Thyroid gland (tissue), 4 donors: ENCODE measurements around the gene CDC26. TPM values are rescaled to one million over a fixed set of nuclear protein-coding genes. Genes with fewer than 3 reads are reported as not detected.
"Not testable (repeated sequence)": the region's sequence is repeated elsewhere in the genome, so short reads cannot be mapped to it uniquely, and the experiment has no call there.

Source experiments
- DNase-seq, 2 donors: peaks; one replicate each; pipeline ENCODE4 v3.0.0-alpha.2; 2019
- H3K27ac ChIP-seq, 3 donors: fragments of 200-600 bp; sonication (generic); 1 replicate in 2 of 3; 2 replicates in 1 of 3; pipeline ENCODE4 v1.5.1; 2016 to 2019; ENCODE audit warnings: mild to moderate bottlenecking in 1 of 3, moderate library complexity in 1 of 3
- H3K27me3 ChIP-seq: fragments of 200-600 bp; sonication (generic); one replicate; pipeline ENCODE4 v1.5.1; 2019
- H3K36me3 ChIP-seq, 2 donors: fragments of 200-600 bp; sonication (generic); one replicate each; pipeline ENCODE4 v1.5.1; 2016 to 2019
- H3K4me1 ChIP-seq, 2 donors: fragments of 200-600 bp; sonication (generic); one replicate each; pipeline ENCODE4 v1.5.1; 2017 to 2019
- H3K4me3 ChIP-seq, 3 donors: fragments of 200-600 bp; sonication (generic); replicated peaks in 1 of 3; 1 replicate in 2 of 3; 2 replicates in 1 of 3; pipeline ENCODE4 v1.5.1; 2016; ENCODE audit warnings: mild to moderate bottlenecking in 1 of 3
- H3K9me3 ChIP-seq: fragments of 200-600 bp; sonication (generic); one replicate; pipeline ENCODE4 v1.5.1; 2017
- POLR2A ChIP-seq, 2 donors: fragments of 450-650 bp; IDR thresholded peaks; one replicate each; pipeline ENCODE4 v1.6.1; 2017; ENCODE audit warnings: antibody characterized with exemption in 2 of 2, mild to moderate bottlenecking in 2 of 2, moderate library complexity in 1 of 2
- WGBS, 2 donors: methylation state at CpG; one replicate each; pipeline ENCODE4 v1.1.5; 2017; 5-methylcytosine and 5-hydroxymethylcytosine counted together
- intact Hi-C: fragments of 100-400 bp; cut with DNase I; formaldehyde crosslinking; loops from one replicate; pipeline ENCODE4 v1.15.1; 2023
- total RNA-seq, 4 donors: library from RNA; depleted of rRNA; stranded (reverse); fragments of >200 nt; gene quantifications; one replicate each; pipeline ENCODE4 v1.2.3, GENCODE V29; 2016
- TF ChIP-seq, protein P1 (sequence below), 6 experiments: fragments of 200-600 bp in 3 of 6; fragments of 450-650 bp in 3 of 6; sonication (generic) in 3 of 6; IDR thresholded peaks; one replicate each; pipeline ENCODE4 v1.5.1; 2016 to 2019; ENCODE audit warnings: antibody characterized with exemption in 6 of 6, mild to moderate bottlenecking in 2 of 6, inconsistent platforms in 1 of 6, moderate library complexity in 1 of 6

Gene CDC26
- total RNA-seq, 4 donors from 2014 or later = 23.0 to 73.5 (median 38.3) TPM

DNA sequence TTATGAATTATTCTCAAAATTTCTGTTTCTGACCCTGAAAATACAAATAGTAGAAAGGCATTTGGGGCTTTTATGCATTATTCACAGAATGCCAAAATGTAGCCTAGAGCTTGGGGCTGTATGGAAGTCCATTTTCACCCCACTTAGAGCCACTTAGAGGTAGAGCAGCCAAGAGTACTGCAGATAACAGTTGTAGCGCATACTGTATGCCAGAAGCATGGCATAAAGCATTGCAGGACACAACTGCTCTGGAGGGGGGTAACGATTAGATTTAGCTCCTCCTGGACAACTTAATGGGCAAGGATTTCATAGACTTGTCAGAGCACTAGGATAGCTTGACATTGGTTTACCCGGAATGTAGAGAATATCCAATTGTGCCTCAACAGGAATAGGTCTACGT is 38.3 kb downstream of the CDC26 start:
- DNase-seq = no peak
- Histone ChIP-seq H3K27ac (no peak overlapping the region), H3K4me1 (peaks cover 0 to 6% of the 10 kb centered on the region in 2 donors), H3K4me3 (no peak overlapping the region), H3K27me3 (no peaks in the 10 kb centered on the region), H3K9me3 (no peaks in the 10 kb centered on the region), H3K36me3 (no peaks in the 10 kb centered on the region)
- intact Hi-C loops = no loop called here
- TF ChIP-seq, protein P1, sequence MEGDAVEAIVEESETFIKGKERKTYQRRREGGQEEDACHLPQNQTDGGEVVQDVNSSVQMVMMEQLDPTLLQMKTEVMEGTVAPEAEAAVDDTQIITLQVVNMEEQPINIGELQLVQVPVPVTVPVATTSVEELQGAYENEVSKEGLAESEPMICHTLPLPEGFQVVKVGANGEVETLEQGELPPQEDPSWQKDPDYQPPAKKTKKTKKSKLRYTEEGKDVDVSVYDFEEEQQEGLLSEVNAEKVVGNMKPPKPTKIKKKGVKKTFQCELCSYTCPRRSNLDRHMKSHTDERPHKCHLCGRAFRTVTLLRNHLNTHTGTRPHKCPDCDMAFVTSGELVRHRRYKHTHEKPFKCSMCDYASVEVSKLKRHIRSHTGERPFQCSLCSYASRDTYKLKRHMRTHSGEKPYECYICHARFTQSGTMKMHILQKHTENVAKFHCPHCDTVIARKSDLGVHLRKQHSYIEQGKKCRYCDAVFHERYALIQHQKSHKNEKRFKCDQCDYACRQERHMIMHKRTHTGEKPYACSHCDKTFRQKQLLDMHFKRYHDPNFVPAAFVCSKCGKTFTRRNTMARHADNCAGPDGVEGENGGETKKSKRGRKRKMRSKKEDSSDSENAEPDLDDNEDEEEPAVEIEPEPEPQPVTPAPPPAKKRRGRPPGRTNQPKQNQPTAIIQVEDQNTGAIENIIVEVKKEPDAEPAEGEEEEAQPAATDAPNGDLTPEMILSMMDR (IDR thresholded peaks at IDR 0.05) = no peak
- no peak for TF ChIP-seq POLR2A (IDR thresholded peaks at IDR 0.05)
- WGBS, 2 donors = 93 to 94% methylated on average over 4 of the region's 4 CpGs

DNA sequence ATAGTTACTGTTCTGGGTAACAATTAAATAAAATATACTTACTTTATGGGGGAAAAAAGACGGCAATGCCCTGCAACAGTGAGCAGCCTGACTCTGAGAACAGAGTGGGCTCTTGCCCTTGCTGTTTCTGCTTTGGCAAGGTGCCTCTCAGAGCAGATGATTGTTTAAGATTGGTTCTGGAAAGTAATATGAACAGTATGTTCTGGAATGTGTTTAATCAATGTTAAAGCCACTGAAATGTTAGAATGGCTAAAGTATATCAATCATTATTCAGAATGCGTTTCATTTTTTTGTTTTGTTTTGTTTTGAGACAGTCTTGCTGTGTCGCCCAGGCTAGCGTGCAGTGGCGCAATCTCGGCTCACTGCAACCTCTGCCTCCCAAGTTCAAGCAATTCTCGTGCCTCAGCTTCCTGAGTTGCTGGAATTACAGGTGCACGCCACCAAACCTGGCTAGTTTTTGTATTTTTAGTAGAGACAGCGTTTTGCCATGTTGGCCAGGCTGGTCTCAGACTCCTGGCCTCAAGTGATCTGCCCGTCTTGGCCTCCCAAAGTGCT is 39.6 kb downstream of the CDC26 start:
- WGBS, 2 donors = 92% methylated on average over 10 of the region's 10 CpGs
- H3K27ac ChIP-seq, H3K36me3 ChIP-seq, H3K4me1 ChIP-seq, H3K4me3 ChIP-seq, intact Hi-C loops, H3K27me3 ChIP-seq, DNase-seq, H3K9me3 ChIP-seq: not testable (repeated sequence)

DNA sequence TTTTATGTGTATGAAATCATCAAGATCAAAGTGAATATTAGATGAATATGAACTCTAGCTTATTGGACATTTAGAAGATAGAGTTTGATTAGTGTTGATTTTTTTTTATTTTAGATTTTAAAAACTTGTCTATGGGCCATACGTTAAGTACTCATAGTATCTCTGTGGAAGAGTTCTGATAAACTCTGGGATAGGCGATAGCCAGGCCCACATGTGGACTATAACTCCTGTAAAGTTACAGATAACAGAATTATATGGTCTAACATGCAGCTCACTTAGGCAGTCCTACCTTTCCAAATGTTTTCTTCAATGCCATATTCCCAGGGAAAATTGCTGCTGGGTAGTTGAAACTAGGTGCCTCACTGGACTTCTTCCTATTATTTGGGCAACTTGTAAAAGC is 43.7 kb downstream of the CDC26 start:
- WGBS, 2 donors = 93 to 100% methylated on average over 2 of the region's 2 CpGs
- TF ChIP-seq, protein P1 (IDR thresholded peaks at IDR 0.05) = no peak
- no peak for TF ChIP-seq POLR2A (IDR thresholded peaks at IDR 0.05)
- no peaks in the 10 kb centered on the region for H3K9me3 ChIP-seq
- DNase-seq = no peak
- H3K27ac ChIP-seq = no peak overlapping the region
- H3K4me1 ChIP-seq = peaks cover 0 to 6% of the 10 kb centered on the region in 2 donors
- intact Hi-C loops = no loop called here
- H3K36me3 ChIP-seq = no peaks in the 10 kb centered on the region
- H3K4me3 ChIP-seq = no peak overlapping the region
- no peaks in the 10 kb centered on the region for H3K27me3 ChIP-seq

DNA sequence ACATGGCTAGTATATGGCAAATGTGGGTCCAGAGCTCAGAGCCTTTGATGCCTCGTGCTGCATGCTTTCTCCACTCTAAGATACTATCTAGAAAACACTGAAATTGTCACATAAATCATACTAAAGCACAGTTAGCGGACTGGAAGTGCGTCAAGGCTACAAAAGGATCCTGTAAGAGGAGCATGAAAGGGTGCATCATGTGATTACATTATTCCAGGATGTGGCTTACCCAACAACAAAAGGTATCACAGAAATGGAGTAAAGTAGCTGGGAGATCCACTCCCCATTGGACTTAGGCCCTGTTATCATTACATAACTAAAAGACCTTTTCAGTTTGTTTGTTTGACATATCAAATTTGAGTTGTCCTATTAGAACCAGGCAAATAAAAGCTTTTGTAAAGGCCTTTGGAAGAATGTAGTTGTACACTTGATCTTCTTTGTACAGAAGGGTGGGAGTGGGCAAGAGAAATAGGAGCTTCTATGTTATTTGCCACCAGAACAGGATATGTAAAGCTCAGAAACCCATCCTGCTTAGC is 47.2 kb downstream of the CDC26 start:
- no peaks in the 10 kb centered on the region for H3K9me3 ChIP-seq
- intact Hi-C loops = loop anchor here (10.0 kb wide), 1 partner anchor 47 kb away; the partner anchor contains the start of genes CDC26 and PRPF4

DNA sequence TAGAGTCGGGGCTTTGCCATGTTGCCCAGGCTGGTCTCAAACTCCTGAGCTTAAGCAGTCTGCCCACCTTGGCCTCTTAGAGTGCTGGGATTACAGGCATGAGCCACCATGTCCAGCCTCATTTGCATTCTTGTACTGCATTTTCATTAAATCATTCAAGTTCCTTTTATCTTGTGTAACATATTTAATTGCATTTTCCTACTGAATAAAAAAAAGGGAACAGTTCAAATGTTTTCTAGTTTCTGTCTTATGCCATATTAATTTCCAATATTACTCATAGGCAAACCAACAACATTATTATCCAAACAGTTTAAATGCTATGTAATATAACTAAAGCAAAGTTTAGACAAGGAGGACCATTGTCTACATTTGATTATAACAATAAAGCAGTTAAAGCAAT is 47.9 kb downstream of the CDC26 start:
- intact Hi-C loops = loop anchor here (10.0 kb wide), 1 partner anchor 47 kb away; the partner anchor contains the start of genes CDC26 and PRPF4
- no peaks in the 10 kb centered on the region for H3K36me3 ChIP-seq
- peaks cover 4 to 6% of the 10 kb centered on the region in 2 donors for H3K4me1 ChIP-seq
- DNase-seq = no peak
- no peak overlapping the region for H3K4me3 ChIP-seq
- H3K27me3 ChIP-seq = no peaks in the 10 kb centered on the region
- TF ChIP-seq, protein P1 (IDR thresholded peaks at IDR 0.05) = no peak
- TF ChIP-seq POLR2A (IDR thresholded peaks at IDR 0.05) = no peak
- 0 to 38% methylated on average over 1 of the region's 1 CpG for WGBS, 2 donors
- H3K27ac ChIP-seq = no peak overlapping the region
- H3K9me3 ChIP-seq = no peaks in the 10 kb centered on the region

More for the DNA sequence above, 47.2 kb downstream of the CDC26 start:
- 77 to 88% methylated on average over 3 of the region's 3 CpGs for WGBS, 2 donors
- DNase-seq = no peak
- H3K36me3 ChIP-seq = no peaks in the 10 kb centered on the region
- no peak overlapping the region for H3K27ac ChIP-seq
- no peak overlapping the region for H3K4me3 ChIP-seq
- peaks cover 0 to 6% of the 10 kb centered on the region in 2 donors for H3K4me1 ChIP-seq
- TF ChIP-seq, protein P1 (IDR thresholded peaks at IDR 0.05) = no peak
- no peak for TF ChIP-seq POLR2A (IDR thresholded peaks at IDR 0.05)
- H3K27me3 ChIP-seq = no peaks in the 10 kb centered on the region
